Peyer's patch (tissue), 4 donors: ENCODE results near the gene ERGIC3. TPM values are rescaled to one million over a fixed set of nuclear protein-coding genes. Genes with fewer than 3 reads are reported as not detected.

Experiments used
- DNase-seq, 3 donors: peaks; one replicate each; pipeline ENCODE4 v3.0.0-alpha.2; 2017 to 2019
- H3K27ac ChIP-seq, 4 donors: fragments of 200-600 bp; sonication (generic); one replicate each; pipeline ENCODE4 v1.5.1; 2016 to 2019
- H3K27me3 ChIP-seq, 2 donors: fragments of 200-600 bp; sonication (generic); one replicate each; pipeline ENCODE4 v1.5.1; 2019
- H3K36me3 ChIP-seq, 3 donors: fragments of 200-600 bp; sonication (generic); one replicate each; pipeline ENCODE4 v1.5.1; 2016 to 2019
- H3K4me1 ChIP-seq, 4 donors: fragments of 200-600 bp; sonication (generic); one replicate each; pipeline ENCODE4 v1.5.1; 2016 to 2019
- H3K4me3 ChIP-seq, 4 donors: fragments of 200-600 bp; sonication (generic); 1 replicate in 3 of 4; 2 replicates in 1 of 4; pipeline ENCODE4 v1.5.1; 2016 to 2019; ENCODE audit warnings: mild to moderate bottlenecking in 1 of 4
- H3K9me3 ChIP-seq, 4 donors: fragments of 200-600 bp; sonication (generic); one replicate each; pipeline ENCODE4 v1.5.1; 2016 to 2019; ENCODE audit warnings: mild to moderate bottlenecking in 1 of 4
- CTCF ChIP-seq, 6 experiments: fragments of 450-650 bp in 4 of 6; fragments of 200-600 bp in 2 of 6; sonication (generic) in 1 of 6; IDR thresholded peaks; one replicate each; pipeline ENCODE4 v1.5.1; 2017 to 2019; ENCODE audit warnings: antibody characterized with exemption in 6 of 6, mild to moderate bottlenecking in 3 of 6, moderate library complexity in 1 of 6
- POLR2A ChIP-seq, 2 donors: fragments of 450-650 bp; IDR thresholded peaks; one replicate each; pipeline ENCODE4 v1.5.1; 2017; ENCODE audit warnings: antibody characterized with exemption in 2 of 2, mild to moderate bottlenecking in 2 of 2, moderate library complexity in 2 of 2
- total RNA-seq, 4 donors: library from RNA; depleted of rRNA; stranded (reverse); fragments of >200 nt; gene quantifications; one replicate each; pipeline ENCODE4 v1.1.0, GENCODE V29; 2016

The ERGIC3 gene
- total RNA-seq, 4 donors from 2014 or later: 183 to 233 (median 201) TPM

GRCh38 chr20:35576816-35577215 is 34.9 kb downstream of the ERGIC3 start:
- Histone ChIP-seq H3K27me3 (no peaks in the 10 kb centered on the region), H3K27ac (no peak overlapping the region), H3K4me3 (no peak overlapping the region), H3K9me3 (peaks cover 0 to 6% (median 2%) of the 10 kb centered on the region in 4 donors), H3K36me3 (no peaks in the 10 kb centered on the region), H3K4me1 (no peaks in the 10 kb centered on the region)
- no peak for TF ChIP-seq CTCF (IDR thresholded peaks at IDR 0.05)
- no peak for TF ChIP-seq POLR2A (IDR thresholded peaks at IDR 0.05)
- DNase-seq: no peak

- H3K27ac ChIP-seq: no peak overlapping the region
- H3K27me3 ChIP-seq: no peaks in the 10 kb centered on the region
- H3K4me1 ChIP-seq: no peaks in the 10 kb centered on the region
- no peaks in the 10 kb centered on the region for H3K36me3 ChIP-seq
- H3K4me3 ChIP-seq: no peak overlapping the region
- H3K9me3 ChIP-seq: peaks cover 0 to under 1% (median 0%) of the 10 kb centered on the region in 4 donors
- no peak for TF ChIP-seq CTCF (IDR thresholded peaks at IDR 0.05)
- no peak for TF ChIP-seq POLR2A (IDR thresholded peaks at IDR 0.05)
- no peak for DNase-seq
These were observed 36.6 kb downstream of the ERGIC3 start for GRCh38 chr20:35578469-35578868.

GRCh38 chr20:35579196-35579595 is 37.3 kb downstream of the ERGIC3 start:
- TF ChIP-seq CTCF (IDR thresholded peaks at IDR 0.05) (no peak), POLR2A (IDR thresholded peaks at IDR 0.05) (no peak)
- no peaks in the 10 kb centered on the region for H3K36me3 ChIP-seq
- no peak for DNase-seq
- H3K27ac ChIP-seq: no peak overlapping the region
- H3K4me1 ChIP-seq: no peaks in the 10 kb centered on the region
- no peaks in the 10 kb centered on the region for H3K9me3 ChIP-seq
- H3K4me3 ChIP-seq: no peak overlapping the region
- no peaks in the 10 kb centered on the region for H3K27me3 ChIP-seq

DNA sequence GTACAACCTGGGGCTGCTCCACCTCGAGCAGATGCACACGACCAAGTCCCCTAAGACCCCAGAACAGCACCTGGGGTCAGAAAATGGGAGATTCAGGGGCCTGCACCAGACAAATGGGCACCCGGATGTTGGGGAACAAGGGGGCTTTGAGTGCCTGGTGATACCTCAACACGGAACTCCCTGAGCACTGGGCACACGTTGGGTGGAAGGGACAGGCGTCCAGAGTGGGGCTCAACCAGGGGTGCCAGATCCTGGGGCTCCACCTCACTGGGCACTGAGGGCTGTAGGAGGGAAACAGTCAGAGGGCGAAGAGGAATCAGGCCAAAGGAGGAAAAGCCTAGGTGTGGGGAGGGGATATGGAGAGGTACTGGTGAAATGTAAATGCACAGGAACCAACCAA is 40.3 kb downstream of the ERGIC3 start:
- DNase-seq: no peak
- Histone ChIP-seq H3K27me3 (no peaks in the 10 kb centered on the region), H3K4me1 (no peaks in the 10 kb centered on the region), H3K4me3 (no peak overlapping the region), H3K9me3 (no peaks in the 10 kb centered on the region), H3K36me3 (no peaks in the 10 kb centered on the region), H3K27ac (no peak overlapping the region)
- no peak for TF ChIP-seq CTCF (IDR thresholded peaks at IDR 0.05)
- TF ChIP-seq POLR2A (IDR thresholded peaks at IDR 0.05): no peak

GRCh38 chr20:35582741-35583404 is 41.0 kb downstream of the ERGIC3 start:
- no peaks in the 10 kb centered on the region for H3K9me3 ChIP-seq
- H3K4me3 ChIP-seq: no peak overlapping the region
- TF ChIP-seq CTCF (IDR thresholded peaks at IDR 0.05) (no peak), POLR2A (IDR thresholded peaks at IDR 0.05) (no peak)
- no peaks in the 10 kb centered on the region for H3K4me1 ChIP-seq
- no peaks in the 10 kb centered on the region for H3K27me3 ChIP-seq
- peak in 1 of 3 donors; percentile 28 for DNase-seq
- no peaks in the 10 kb centered on the region for H3K36me3 ChIP-seq
- H3K27ac ChIP-seq: no peak overlapping the region
